ENCODE results near the gene AMMECR1L. TPM values are rescaled to one million over a fixed set of nuclear protein-coding genes. Genes with fewer than 3 reads are reported as not detected.
A peak's percentile ranks its signal among the peaks of the same experiment; 100 is the strongest.

Gene AMMECR1L
- total RNA-seq, 2 donors from 2014 or later, result 9.9 to 29.6 TPM

DNA sequence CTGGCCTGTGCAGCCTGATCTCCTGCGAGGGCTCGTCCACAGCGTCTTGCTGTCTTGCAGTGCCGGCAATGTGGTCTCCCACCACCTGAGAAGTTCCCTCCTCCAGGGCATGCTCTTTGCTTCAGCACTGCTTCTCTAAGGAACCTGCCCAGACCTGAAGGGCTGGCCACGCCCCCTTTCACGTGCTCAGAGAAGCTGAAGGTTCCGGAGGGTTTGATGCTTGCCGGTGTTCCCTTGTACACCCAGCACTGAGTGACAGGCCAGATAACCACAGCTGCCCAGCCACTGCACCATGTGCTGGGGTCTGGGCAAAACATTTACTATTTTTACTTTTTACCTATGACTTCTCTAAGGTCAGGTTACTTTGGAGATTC, 26.1 kb downstream of the AMMECR1L start:
- 9% methylated on average over 8 of the region's 8 CpGs for WGBS
- Histone ChIP-seq H3K4me3 (no peak overlapping the region), H3K9me3 (no peaks in the 10 kb centered on the region), H3K27me3 (replicated peaks; ENCODE audit: insufficient read depth) (no peaks in the 10 kb centered on the region), H3K4me1 (replicated peaks) (no peaks in the 10 kb centered on the region), H3K36me3 (peaks cover 0 to 7% of the 10 kb centered on the region in 2 donors), H3K27ac (peak overlapping the region in 1 of 2 donors; percentile 2)
- intact Hi-C loops (cut with DNase I), result loop anchor here (10.0 kb wide), 1 partner anchor 235 kb away; the partner anchor contains the start of gene UGGT1
- peak; percentile 69 for TF ChIP-seq POLR2AphosphoS5 (IDR thresholded peaks at IDR 0.05)
- TF ChIP-seq, protein P1, sequence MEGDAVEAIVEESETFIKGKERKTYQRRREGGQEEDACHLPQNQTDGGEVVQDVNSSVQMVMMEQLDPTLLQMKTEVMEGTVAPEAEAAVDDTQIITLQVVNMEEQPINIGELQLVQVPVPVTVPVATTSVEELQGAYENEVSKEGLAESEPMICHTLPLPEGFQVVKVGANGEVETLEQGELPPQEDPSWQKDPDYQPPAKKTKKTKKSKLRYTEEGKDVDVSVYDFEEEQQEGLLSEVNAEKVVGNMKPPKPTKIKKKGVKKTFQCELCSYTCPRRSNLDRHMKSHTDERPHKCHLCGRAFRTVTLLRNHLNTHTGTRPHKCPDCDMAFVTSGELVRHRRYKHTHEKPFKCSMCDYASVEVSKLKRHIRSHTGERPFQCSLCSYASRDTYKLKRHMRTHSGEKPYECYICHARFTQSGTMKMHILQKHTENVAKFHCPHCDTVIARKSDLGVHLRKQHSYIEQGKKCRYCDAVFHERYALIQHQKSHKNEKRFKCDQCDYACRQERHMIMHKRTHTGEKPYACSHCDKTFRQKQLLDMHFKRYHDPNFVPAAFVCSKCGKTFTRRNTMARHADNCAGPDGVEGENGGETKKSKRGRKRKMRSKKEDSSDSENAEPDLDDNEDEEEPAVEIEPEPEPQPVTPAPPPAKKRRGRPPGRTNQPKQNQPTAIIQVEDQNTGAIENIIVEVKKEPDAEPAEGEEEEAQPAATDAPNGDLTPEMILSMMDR (IDR thresholded peaks at IDR 0.05), result no peak
- peak; percentile 83 for DNase-seq (ENCODE audit: low spot score)

DNA sequence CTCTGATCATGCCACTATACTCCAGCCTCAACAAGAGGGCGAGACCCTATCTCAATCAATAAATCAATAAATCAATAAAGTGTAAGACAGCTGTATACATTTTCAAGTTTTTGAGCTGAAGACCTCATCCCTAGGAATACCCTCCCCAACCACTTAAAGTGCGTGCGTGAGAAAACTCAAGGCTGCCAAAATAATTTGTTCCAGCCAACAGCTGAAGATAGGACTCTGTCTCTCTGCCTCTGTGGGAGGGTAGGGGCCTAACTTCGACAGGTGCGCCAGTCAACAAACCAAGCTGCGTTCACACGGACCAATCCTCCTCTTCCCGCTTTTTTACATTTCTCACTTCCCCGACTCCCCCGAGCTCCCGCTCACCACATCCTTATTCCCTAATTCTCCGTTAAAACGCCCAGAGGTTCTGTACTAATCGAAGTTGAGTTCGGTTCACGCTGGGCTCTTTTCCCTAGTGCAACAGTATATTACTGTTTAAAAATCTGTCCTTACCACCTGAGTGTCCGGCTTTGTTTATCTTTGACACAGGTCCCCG, 28.4 kb downstream of the AMMECR1L start:
- no peaks in the 10 kb centered on the region for H3K27me3 ChIP-seq (replicated peaks; ENCODE audit: insufficient read depth)
- H3K4me1 ChIP-seq (replicated peaks), result no peaks in the 10 kb centered on the region
- peak overlapping the region; percentile 84 to 87 for H3K4me3 ChIP-seq
- no peak for DNase-seq (ENCODE audit: low spot score)
- intact Hi-C loops (cut with DNase I), result no loop called here
- no peaks in the 10 kb centered on the region for H3K9me3 ChIP-seq
- WGBS, result under 1% methylated on average over 18 of the region's 18 CpGs
- H3K27ac ChIP-seq, result peak overlapping the region; percentile 75 to 78
- TF ChIP-seq, protein P1 (IDR thresholded peaks at IDR 0.05), result no peak
- TF ChIP-seq POLR2A (IDR thresholded peaks at IDR 0.05), result no peak
- no peak for TF ChIP-seq POLR2AphosphoS5 (IDR thresholded peaks at IDR 0.05)
- H3K36me3 ChIP-seq, result no peaks in the 10 kb centered on the region

DNA sequence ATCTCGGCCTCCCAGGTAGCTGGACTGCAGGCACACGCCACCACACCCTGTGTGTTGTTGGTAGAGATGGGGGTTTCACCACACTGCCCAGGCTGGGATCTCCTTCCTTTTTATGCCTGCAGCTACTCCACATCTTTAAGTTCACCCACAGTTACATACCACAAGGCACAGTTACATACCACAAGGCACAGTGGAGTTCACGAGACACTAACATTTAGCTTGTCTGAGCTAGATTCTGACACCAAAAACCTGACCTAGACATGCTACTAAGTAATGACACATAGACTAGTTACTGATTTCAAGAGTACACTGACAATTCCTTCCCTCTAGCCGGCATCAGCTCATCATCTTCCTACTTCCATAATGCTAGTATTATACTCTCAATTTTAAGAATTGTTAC, 32.1 kb downstream of the AMMECR1L start:
- DNase-seq (ENCODE audit: low spot score), result no peak
- TF ChIP-seq POLR2A (IDR thresholded peaks at IDR 0.05) (no peak), POLR2AphosphoS5 (IDR thresholded peaks at IDR 0.05) (no peak)
- TF ChIP-seq, protein P1 (IDR thresholded peaks at IDR 0.05), result no peak
- Histone ChIP-seq H3K36me3 (peaks cover 0 to 7% of the 10 kb centered on the region in 2 donors), H3K27ac (no peak overlapping the region), H3K4me1 (replicated peaks) (no peaks in the 10 kb centered on the region), H3K9me3 (no peaks in the 10 kb centered on the region), H3K4me3 (no peak overlapping the region), H3K27me3 (replicated peaks; ENCODE audit: insufficient read depth) (no peaks in the 10 kb centered on the region)
- intact Hi-C loops (cut with DNase I), result no loop called here
- 89% methylated on average over 4 of the region's 4 CpGs for WGBS

DNA sequence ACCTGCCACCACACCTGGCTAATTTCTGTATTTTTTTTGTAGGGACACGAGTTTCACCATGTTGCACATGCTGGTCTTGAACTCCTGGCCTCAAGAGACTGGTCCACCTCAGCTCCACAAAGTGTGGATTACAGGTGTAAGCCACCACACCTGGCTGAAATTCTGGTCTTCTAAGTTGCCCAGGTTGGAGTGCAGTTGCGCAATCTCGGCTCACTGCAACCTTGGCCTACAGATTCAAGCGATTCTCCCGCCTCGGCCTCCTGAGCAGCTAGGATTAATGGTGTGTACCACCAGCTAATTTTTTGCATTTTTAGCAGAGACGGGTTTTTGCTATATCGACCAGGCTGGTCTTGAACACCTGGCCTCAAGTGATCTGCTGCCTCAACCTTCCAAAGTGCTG, 33.4 kb downstream of the AMMECR1L start:
- DNase-seq (ENCODE audit: low spot score), result no peak
- no peak overlapping the region for H3K27ac ChIP-seq
- WGBS, result 97% methylated on average over 8 of the region's 8 CpGs

DNA sequence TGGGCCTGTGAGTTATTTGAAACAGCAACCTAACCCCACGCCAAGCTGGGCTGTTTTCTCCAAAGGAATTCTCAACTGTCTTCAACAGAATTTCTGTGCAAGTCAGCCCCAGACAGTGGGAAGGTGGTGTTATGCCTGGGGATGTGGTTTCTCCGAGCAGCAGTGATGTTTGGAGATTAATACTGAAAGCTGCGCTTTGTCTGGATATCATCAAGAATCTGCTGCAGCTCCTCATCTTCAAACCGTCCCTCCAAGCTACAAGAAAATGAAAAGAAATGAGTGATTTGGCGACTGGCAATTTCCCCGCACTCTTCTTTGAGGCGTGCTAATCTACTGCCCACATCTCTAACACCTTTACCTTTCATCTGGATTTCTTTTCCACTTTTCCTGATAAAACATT, 37.8 kb downstream of the AMMECR1L start:
- Histone ChIP-seq H3K36me3 (peaks cover 0 to 7% of the 10 kb centered on the region in 2 donors), H3K4me3 (no peak overlapping the region), H3K27me3 (replicated peaks; ENCODE audit: insufficient read depth) (no peaks in the 10 kb centered on the region), H3K4me1 (replicated peaks) (no peaks in the 10 kb centered on the region), H3K9me3 (no peaks in the 10 kb centered on the region), H3K27ac (no peak overlapping the region)
- TF ChIP-seq POLR2AphosphoS5 (IDR thresholded peaks at IDR 0.05), result no peak
- no peak for TF ChIP-seq POLR2A (IDR thresholded peaks at IDR 0.05)
- TF ChIP-seq, protein P1 (IDR thresholded peaks at IDR 0.05), result no peak
- intact Hi-C loops (cut with DNase I), result no loop called here
- DNase-seq (ENCODE audit: low spot score), result no peak
- WGBS, result 89% methylated on average over 7 of the region's 7 CpGs

More for the DNA sequence above, 33.4 kb downstream of the AMMECR1L start:
- no peak for TF ChIP-seq POLR2AphosphoS5 (IDR thresholded peaks at IDR 0.05)
- no peak for TF ChIP-seq POLR2A (IDR thresholded peaks at IDR 0.05)
- TF ChIP-seq, protein P1 (IDR thresholded peaks at IDR 0.05), result no peak
- no peak overlapping the region for H3K4me3 ChIP-seq
- intact Hi-C loops (cut with DNase I), result no loop called here
- H3K36me3 ChIP-seq, result peaks cover 0 to 7% of the 10 kb centered on the region in 2 donors
- no peaks in the 10 kb centered on the region for H3K4me1 ChIP-seq (replicated peaks)
- no peaks in the 10 kb centered on the region for H3K27me3 ChIP-seq (replicated peaks; ENCODE audit: insufficient read depth)
- no peaks in the 10 kb centered on the region for H3K9me3 ChIP-seq

Data from prostate gland (tissue), 2 donors.